Hepatocyte (in vitro differentiated cells): ENCODE data around the gene OXSR1. TPM values are rescaled to one million over a fixed set of nuclear protein-coding genes. Genes with fewer than 3 reads are reported as not detected.

ENCODE experiments used
- DNase-seq: peaks from one replicate; pipeline ENCODE4 v3.0.0-alpha.2; 2016; ENCODE audit warnings: low spot score
- H2AFZ ChIP-seq: fragments of 200-600 bp; sonication (generic); 2 replicates; pipeline ENCODE4 v1.6.0; 2016; ENCODE audit warnings: antibody characterized with exemption, mild to moderate bottlenecking
- H3K27ac ChIP-seq: fragments of 200-600 bp; sonication (generic); 2 replicates; pipeline ENCODE4 v1.5.1; 2016; ENCODE audit warnings: mild to moderate bottlenecking
- H3K27me3 ChIP-seq: fragments of 200-600 bp; sonication (generic); 2 replicates; pipeline ENCODE4 v1.6.1; 2016
- H3K36me3 ChIP-seq: fragments of 200-600 bp; sonication (generic); replicated peaks from 2 replicates; pipeline ENCODE4 v1.5.1; 2016; ENCODE audit warnings: low read depth; ENCODE audit not compliant: insufficient read depth
- H3K4me1 ChIP-seq: fragments of 200-600 bp; sonication (generic); 2 replicates; pipeline ENCODE4 v1.5.1; 2016; ENCODE audit warnings: mild to moderate bottlenecking, moderate library complexity; ENCODE audit not compliant: insufficient read depth
- H3K4me2 ChIP-seq: fragments of 200-600 bp; sonication (generic); 2 replicates; pipeline ENCODE4 v1.6.0; 2016
- H3K4me3 ChIP-seq: fragments of 200-600 bp; sonication (generic); 2 replicates; pipeline ENCODE4 v1.5.1; 2016; ENCODE audit warnings: mild to moderate bottlenecking
- H3K79me2 ChIP-seq: fragments of 200-600 bp; sonication (generic); 2 replicates; pipeline ENCODE4 v1.6.0; 2017; ENCODE audit warnings: mild to moderate bottlenecking
- H3K9me2 ChIP-seq: fragments of 200-600 bp; sonication (generic); replicated peaks from 2 replicates; pipeline ENCODE4 v1.6.0; 2017; ENCODE audit warnings: mild to moderate bottlenecking; ENCODE audit not compliant: insufficient read depth
- H3K9me3 ChIP-seq: fragments of 200-600 bp; sonication (generic); 2 replicates; pipeline ENCODE4 v1.5.1; 2016; ENCODE audit warnings: low read depth, mild to moderate bottlenecking
- H4K20me1 ChIP-seq: fragments of 200-600 bp; sonication (generic); 2 replicates; pipeline ENCODE4 v1.6.0; 2016; ENCODE audit warnings: mild to moderate bottlenecking; ENCODE audit not compliant: insufficient read depth, poor library complexity, severe bottlenecking
- CTCF ChIP-seq: fragments of 200-600 bp; sonication (generic); IDR thresholded peaks from 2 replicates; pipeline ENCODE4 v1.5.1; 2016; ENCODE audit warnings: antibody characterized with exemption, mild to moderate bottlenecking; ENCODE audit not compliant: poor library complexity
- EZH2 ChIP-seq: fragments of 200-600 bp; sonication (generic); IDR thresholded peaks from 2 replicates; pipeline ENCODE4 v1.6.1; 2016; ENCODE audit warnings: antibody characterized with exemption, mild to moderate bottlenecking, borderline replicate concordance
- EZH2phosphoT487 ChIP-seq: fragments of 200-600 bp; sonication (generic); IDR thresholded peaks from one replicate; pipeline ENCODE4 v1.6.1; 2018; ENCODE audit warnings: antibody characterized with exemption, mild to moderate bottlenecking, low read depth, moderate library complexity; ENCODE audit not compliant: unreplicated experiment, severe bottlenecking
- WGBS: methylation state at CpG from one replicate; pipeline ENCODE4 v1.1.6; 2016; ENCODE audit warnings: low lambda C conversion rate; ENCODE audit errors: missing lambda C conversion rate; 5-methylcytosine and 5-hydroxymethylcytosine counted together
- polyA plus RNA-seq: library from polyadenylated mRNA; unstranded; fragments of >200 nt; fragmentation: Nextera tagmentation; extraction: Ambion mirVana; gene quantifications from 2 replicates; pipeline ENCODE4 v1.2.1, GENCODE V29; 2016
- total RNA-seq: library from RNA; depleted of rRNA; stranded (reverse); fragments of >200 nt; gene quantifications from 2 replicates; pipeline ENCODE4 v1.2.3, GENCODE V29; 2014

OXSR1 gene
- total and polyA plus RNA-seq, 2 experiments from 2014 or later, result 15.7 to 30.7 TPM

- H3K9me2 ChIP-seq, result no peaks in the 10 kb centered on the region
- 91% methylated on average over 2 of the region's 2 CpGs for WGBS
- H3K4me2 ChIP-seq, result no peak overlapping the region
- no peaks in the 10 kb centered on the region for H3K27me3 ChIP-seq
- H4K20me1 ChIP-seq, result peaks cover 3% of the 10 kb centered on the region
- H3K27ac ChIP-seq, result no peak overlapping the region
- no peak for DNase-seq
- H3K4me3 ChIP-seq, result no peak overlapping the region
- no peaks in the 10 kb centered on the region for H3K4me1 ChIP-seq
- H2AFZ ChIP-seq, result no peak overlapping the region
- no peaks in the 10 kb centered on the region for H3K36me3 ChIP-seq
- H3K79me2 ChIP-seq, result peaks cover 28% of the 10 kb centered on the region
- TF ChIP-seq EZH2phosphoT487, result no peak
- no peak for TF ChIP-seq EZH2
- no peak for TF ChIP-seq CTCF
- no peaks in the 10 kb centered on the region for H3K9me3 ChIP-seq
These were observed 38.4 kb downstream of the OXSR1 start for GRCh38 chr3:38203690-38204089.

- peaks cover 24% of the 10 kb centered on the region for H3K79me2 ChIP-seq
- H3K4me2 ChIP-seq, result no peak overlapping the region
- no peak overlapping the region for H2AFZ ChIP-seq
- no peak overlapping the region for H3K27ac ChIP-seq
- peaks cover 3% of the 10 kb centered on the region for H4K20me1 ChIP-seq
- no peak overlapping the region for H3K4me3 ChIP-seq
- no peaks in the 10 kb centered on the region for H3K9me2 ChIP-seq
- WGBS, result 94% methylated on average over 4 of the region's 4 CpGs
- H3K36me3 ChIP-seq, result no peaks in the 10 kb centered on the region
- H3K9me3 ChIP-seq, result no peaks in the 10 kb centered on the region
- DNase-seq, result no peak
- TF ChIP-seq EZH2phosphoT487 (no peak), CTCF (no peak), EZH2 (no peak)
- no peaks in the 10 kb centered on the region for H3K4me1 ChIP-seq
- no peaks in the 10 kb centered on the region for H3K27me3 ChIP-seq
These were observed 39.5 kb downstream of the OXSR1 start for GRCh38 chr3:38204599-38205471.

DNA sequence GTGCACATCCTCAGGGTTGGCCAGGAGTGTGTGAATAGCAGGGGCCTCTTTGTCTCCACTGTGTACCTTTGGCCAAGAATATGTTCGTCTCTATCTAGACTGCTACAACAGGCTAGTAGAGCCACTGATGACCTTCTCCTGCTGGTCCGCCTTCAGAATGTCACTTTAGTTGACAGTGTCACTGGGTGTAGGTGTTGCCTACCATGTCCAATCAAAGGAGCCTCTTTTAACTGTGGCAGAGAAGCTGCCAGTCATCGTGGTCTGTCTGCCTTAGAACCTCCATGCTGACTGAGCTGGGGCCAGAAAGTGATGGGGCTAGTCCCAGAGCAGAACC lies 40.1 kb downstream of the OXSR1 start:
- Histone ChIP-seq H3K9me3 (no peaks in the 10 kb centered on the region), H2AFZ (no peak overlapping the region), H3K27ac (no peak overlapping the region), H4K20me1 (peaks cover 3% of the 10 kb centered on the region), H3K9me2 (no peaks in the 10 kb centered on the region), H3K79me2 (peaks cover 22% of the 10 kb centered on the region), H3K36me3 (no peaks in the 10 kb centered on the region), H3K4me1 (no peaks in the 10 kb centered on the region), H3K4me3 (no peak overlapping the region), H3K4me2 (no peak overlapping the region), H3K27me3 (no peaks in the 10 kb centered on the region)
- WGBS, result 95% methylated on average over 3 of the region's 3 CpGs
- no peak for DNase-seq
- TF ChIP-seq EZH2phosphoT487, result no peak
- no peak for TF ChIP-seq CTCF
- TF ChIP-seq EZH2, result no peak
